Lung microvascular endothelial cell (primary cell): ENCODE measurements around the gene TTC21A. TPM values are rescaled to one million over a fixed set of nuclear protein-coding genes. Genes with fewer than 3 reads are reported as not detected.
A peak's percentile ranks its signal among the peaks of the same experiment; 100 is the strongest.

ENCODE experiments used
- DNase-seq, 2 donors: peaks; one replicate each; pipeline versions ENCODE4 v3.0.0 to v3.0.0-alpha.2; 2010; ENCODE audit warnings: low read depth in 2 of 2
- total RNA-seq: library from RNA; depleted of rRNA; stranded (reverse); fragments of >200 nt; gene quantifications from 2 replicates; pipeline ENCODE4 v1.2.1, GENCODE V29; 2014

TTC21A gene
- total RNA-seq, 1 donor from 2014 or later = 1.6 TPM

GRCh38 chr3:39180183-39180545 lies 72.7 kb downstream of the TTC21A start:
- DNase-seq = no peak

- DNase-seq = peak; percentile 85
These were observed 73.3 kb downstream of the TTC21A start for GRCh38 chr3:39180546-39181346.

GRCh38 chr3:39181408-39182335 lies 74.2 kb downstream of the TTC21A start:
- DNase-seq = no peak

- no peak for DNase-seq
These were observed 76.0 kb downstream of the TTC21A start for GRCh38 chr3:39183211-39184080.

GRCh38 chr3:39184081-39184967 lies 76.8 kb downstream of the TTC21A start:
- DNase-seq = no peak

GRCh38 chr3:39184968-39185285 lies 77.4 kb downstream of the TTC21A start:
- DNase-seq = no peak

- no peak for DNase-seq
These were observed 78.0 kb downstream of the TTC21A start for GRCh38 chr3:39185326-39185958.

- DNase-seq = no peak
These were observed 78.6 kb downstream of the TTC21A start for GRCh38 chr3:39185959-39186691.

GRCh38 chr3:39186692-39187151 lies 79.2 kb downstream of the TTC21A start:
- no peak for DNase-seq

GRCh38 chr3:39187372-39188155 lies 80.1 kb downstream of the TTC21A start:
- no peak for DNase-seq

Other genes starting within 250 kb of the TTC21A start
- under 0.01 TPM in 2 replicates for gene SCN11A, start 55.7 kb upstream of the TTC21A start, total RNA-seq
- gene WDR48, start 55.7 kb upstream of the TTC21A start, total RNA-seq = 25.5 and 29.2 TPM in 2 replicates
- 22.4 and 31.3 TPM in 2 replicates for gene GORASP1, start 53 bp upstream of the TTC21A start, total RNA-seq
- 7.6 and 10.5 TPM in 2 replicates for gene CSRNP1, start 45.9 kb downstream of the TTC21A start, total RNA-seq
- gene XIRP1, start 84.9 kb downstream of the TTC21A start, total RNA-seq = not detected in 2 replicates
- gene CX3CR1, start 172.4 kb downstream of the TTC21A start, total RNA-seq = not detected in 2 replicates
- gene CCR8, start 222.0 kb downstream of the TTC21A start, total RNA-seq = not detected in 2 replicates